ENCODE data around the gene PEMT. TPM values are rescaled to one million over a fixed set of nuclear protein-coding genes. Genes with fewer than 3 reads are reported as not detected.

Gene PEMT
- total RNA-seq, 1 experiment from 2014 or later, result 178 TPM

GRCh38 chr17:17514993-17515933 lies 76.2 kb downstream of the PEMT start:
- H3K4me2 ChIP-seq (ENCODE audit: low read length), result no peak overlapping the region
- DNase-seq (no peak), ATAC-seq (no peak)
- H3K36me3 ChIP-seq (ENCODE audit: low read depth, low read length), result no peaks in the 10 kb centered on the region
- no peaks in the 10 kb centered on the region for H3K9me2 ChIP-seq (replicated peaks; ENCODE audit: low read length)
- H3K27me3 ChIP-seq (ENCODE audit: low read length), result no peaks in the 10 kb centered on the region
- no peak overlapping the region for H3K27ac ChIP-seq (ENCODE audit: low read length)
- no TSS peak for BruUV-seq (replicated peaks)
- H3K4me3 ChIP-seq (ENCODE audit: low read length), result no peak overlapping the region
- H3F3A ChIP-seq (ENCODE audit: low read length, unreplicated experiment), result no peaks in the 10 kb centered on the region
- H3K9me3 ChIP-seq (ENCODE audit: low read length), result no peaks in the 10 kb centered on the region
- TF ChIP-seq CTCF (conservative IDR thresholded peaks at IDR 0.05; ENCODE audit: low read depth, low read length) (no peak), EZH2 (IDR thresholded peaks at IDR 0.05; ENCODE audit: low read length, unreplicated experiment) (no peak), EZH2phosphoT487 (IDR thresholded peaks at IDR 0.05; ENCODE audit: borderline replicate concordance, low read length) (no peak)
- H3K9ac ChIP-seq (ENCODE audit: low read length), result no peak overlapping the region
- ChIA-PET POLR2A (ENCODE audit: unreplicated experiment) (no interaction called here), CTCF (no interaction called here)
- intact Hi-C loops (cut with micrococcal nuclease), result no loop called here
- H3K4me1 ChIP-seq (ENCODE audit: insufficient read depth, low read length), result peaks cover 26% of the 10 kb centered on the region
- no peaks in the 10 kb centered on the region for H3K79me2 ChIP-seq (ENCODE audit: low read length)
- no peak overlapping the region for H2AFZ ChIP-seq (ENCODE audit: low read length)
- peaks cover 8% of the 10 kb centered on the region; the same call in 1 of the 2 replicates for H4K20me1 ChIP-seq (ENCODE audit: low read length)

GRCh38 chr17:17514361-17514992 lies 77.0 kb downstream of the PEMT start:
- ATAC-seq (no peak), DNase-seq (no peak)
- BruUV-seq (replicated peaks), result no TSS peak
- Histone ChIP-seq H3K79me2 (ENCODE audit: low read length) (no peaks in the 10 kb centered on the region), H3K9me2 (replicated peaks; ENCODE audit: low read length) (no peaks in the 10 kb centered on the region), H3K9ac (ENCODE audit: low read length) (no peak overlapping the region), H3K4me1 (ENCODE audit: insufficient read depth, low read length) (peaks cover 29% of the 10 kb centered on the region), H3K27me3 (ENCODE audit: low read length) (no peaks in the 10 kb centered on the region), H3K4me2 (ENCODE audit: low read length) (no peak overlapping the region), H4K20me1 (ENCODE audit: low read length) (peaks cover 8% of the 10 kb centered on the region; the same call in 1 of the 2 replicates), H3K36me3 (ENCODE audit: low read depth, low read length) (no peaks in the 10 kb centered on the region), H3F3A (ENCODE audit: low read length, unreplicated experiment) (no peaks in the 10 kb centered on the region), H3K4me3 (ENCODE audit: low read length) (no peak overlapping the region), H2AFZ (ENCODE audit: low read length) (no peak overlapping the region), H3K27ac (ENCODE audit: low read length) (no peak overlapping the region), H3K9me3 (ENCODE audit: low read length) (no peaks in the 10 kb centered on the region)
- TF ChIP-seq EZH2 (IDR thresholded peaks at IDR 0.05; ENCODE audit: low read length, unreplicated experiment) (no peak), EZH2phosphoT487 (IDR thresholded peaks at IDR 0.05; ENCODE audit: borderline replicate concordance, low read length) (no peak), CTCF (conservative IDR thresholded peaks at IDR 0.05; ENCODE audit: low read depth, low read length) (no peak)
- intact Hi-C loops (cut with micrococcal nuclease), result no loop called here
- CTCF ChIA-PET, result no interaction called here
- POLR2A ChIA-PET (ENCODE audit: unreplicated experiment), result interaction anchor here (0.7 kb wide), 1 partner anchor 55 kb away, joined by 6 read pairs; no protein-coding TSS in a partner anchor

Data from PC-3 (cell line).